ENCODE data around the gene CTXN2. TPM values are rescaled to one million over a fixed set of nuclear protein-coding genes. Genes with fewer than 3 reads are reported as not detected.

CTXN2 gene
- total RNA-seq, 1 donor from 2014 or later = 0.18 TPM

GRCh38 chr15:48239334-48239733 is 47.9 kb downstream of the CTXN2 start:
- no peaks in the 10 kb centered on the region for H3K9me3 Mint-ChIP-seq
- H3K27ac Mint-ChIP-seq = no peak overlapping the region
- H3K4me1 Mint-ChIP-seq = no peaks in the 10 kb centered on the region
- no peaks in the 10 kb centered on the region for H3K36me3 Mint-ChIP-seq
- DNase-seq (ENCODE audit: low spot score in 2 of 2, unreplicated experiment in 2 of 2) = no peak
- no peaks in the 10 kb centered on the region for H3K27me3 Mint-ChIP-seq (ENCODE audit: low read depth)
- no peak for TF ChIP-seq CTCF (IDR thresholded peaks at IDR 0.05; ENCODE audit: unreplicated experiment)
- H3K4me3 Mint-ChIP-seq = no peak overlapping the region

GRCh38 chr15:48242015-48242414 is 50.5 kb downstream of the CTXN2 start:
- Mint-ChIP-seq H3K9me3 (no peaks in the 10 kb centered on the region), H3K4me1 (no peaks in the 10 kb centered on the region), H3K27ac (no peak overlapping the region), H3K27me3 (ENCODE audit: low read depth) (no peaks in the 10 kb centered on the region), H3K36me3 (no peaks in the 10 kb centered on the region), H3K4me3 (no peak overlapping the region)
- DNase-seq (ENCODE audit: low spot score in 2 of 2, unreplicated experiment in 2 of 2) = no peak
- no peak for TF ChIP-seq CTCF (IDR thresholded peaks at IDR 0.05; ENCODE audit: unreplicated experiment)

- H3K27ac Mint-ChIP-seq = no peak overlapping the region
- no peaks in the 10 kb centered on the region for H3K9me3 Mint-ChIP-seq
- DNase-seq (ENCODE audit: low spot score in 2 of 2, unreplicated experiment in 2 of 2) = no peak
- H3K27me3 Mint-ChIP-seq (ENCODE audit: low read depth) = no peaks in the 10 kb centered on the region
- H3K36me3 Mint-ChIP-seq = no peaks in the 10 kb centered on the region
- no peak for TF ChIP-seq CTCF (IDR thresholded peaks at IDR 0.05; ENCODE audit: unreplicated experiment)
- H3K4me3 Mint-ChIP-seq = no peak overlapping the region
- H3K4me1 Mint-ChIP-seq = no peaks in the 10 kb centered on the region
Measured at GRCh38 chr15:48242535-48242934, 51.1 kb downstream of the CTXN2 start.

- Mint-ChIP-seq H3K9me3 (no peaks in the 10 kb centered on the region), H3K4me3 (no peak overlapping the region), H3K36me3 (no peaks in the 10 kb centered on the region), H3K4me1 (no peaks in the 10 kb centered on the region), H3K27me3 (ENCODE audit: low read depth) (no peaks in the 10 kb centered on the region), H3K27ac (no peak overlapping the region)
- no peak for DNase-seq (ENCODE audit: low spot score in 2 of 2, unreplicated experiment in 2 of 2)
- TF ChIP-seq CTCF (IDR thresholded peaks at IDR 0.05; ENCODE audit: unreplicated experiment) = no peak
Measured at GRCh38 chr15:48244921-48245320, 53.5 kb downstream of the CTXN2 start.

- Mint-ChIP-seq H3K36me3 (no peaks in the 10 kb centered on the region), H3K27me3 (ENCODE audit: low read depth) (peaks cover 1% of the 10 kb centered on the region), H3K9me3 (no peaks in the 10 kb centered on the region), H3K4me3 (no peak overlapping the region), H3K4me1 (peaks cover 4% of the 10 kb centered on the region), H3K27ac (no peak overlapping the region)
- TF ChIP-seq CTCF (IDR thresholded peaks at IDR 0.05; ENCODE audit: unreplicated experiment) = no peak
- no peak for DNase-seq (ENCODE audit: low spot score in 2 of 2, unreplicated experiment in 2 of 2)
Measured at GRCh38 chr15:48248414-48248813, 56.9 kb downstream of the CTXN2 start.

GRCh38 chr15:48250640-48251076 is 59.2 kb downstream of the CTXN2 start:
- no peaks in the 10 kb centered on the region for H3K36me3 Mint-ChIP-seq
- H3K4me1 Mint-ChIP-seq = peaks cover 4% of the 10 kb centered on the region
- no peaks in the 10 kb centered on the region for H3K9me3 Mint-ChIP-seq
- H3K27ac Mint-ChIP-seq = no peak overlapping the region
- DNase-seq (ENCODE audit: low spot score in 2 of 2, unreplicated experiment in 2 of 2) = no peak
- H3K27me3 Mint-ChIP-seq (ENCODE audit: low read depth) = peaks cover 1% of the 10 kb centered on the region
- TF ChIP-seq CTCF (IDR thresholded peaks at IDR 0.05; ENCODE audit: unreplicated experiment) = peak; percentile 46
- no peak overlapping the region for H3K4me3 Mint-ChIP-seq
